GM19452 (cell line): ENCODE measurements around the gene POLR2E.

Experiments used
- ATAC-seq: cut with Tn5 transposase; IDR thresholded peaks from one replicate; pipeline ENCODE4 v1.9.1; 2021; ENCODE audit not compliant: unreplicated experiment

The POLR2E gene

GRCh38 chr19:1051791-1052190 is 43.4 kb downstream of the POLR2E start:
- no peak for ATAC-seq

DNA sequence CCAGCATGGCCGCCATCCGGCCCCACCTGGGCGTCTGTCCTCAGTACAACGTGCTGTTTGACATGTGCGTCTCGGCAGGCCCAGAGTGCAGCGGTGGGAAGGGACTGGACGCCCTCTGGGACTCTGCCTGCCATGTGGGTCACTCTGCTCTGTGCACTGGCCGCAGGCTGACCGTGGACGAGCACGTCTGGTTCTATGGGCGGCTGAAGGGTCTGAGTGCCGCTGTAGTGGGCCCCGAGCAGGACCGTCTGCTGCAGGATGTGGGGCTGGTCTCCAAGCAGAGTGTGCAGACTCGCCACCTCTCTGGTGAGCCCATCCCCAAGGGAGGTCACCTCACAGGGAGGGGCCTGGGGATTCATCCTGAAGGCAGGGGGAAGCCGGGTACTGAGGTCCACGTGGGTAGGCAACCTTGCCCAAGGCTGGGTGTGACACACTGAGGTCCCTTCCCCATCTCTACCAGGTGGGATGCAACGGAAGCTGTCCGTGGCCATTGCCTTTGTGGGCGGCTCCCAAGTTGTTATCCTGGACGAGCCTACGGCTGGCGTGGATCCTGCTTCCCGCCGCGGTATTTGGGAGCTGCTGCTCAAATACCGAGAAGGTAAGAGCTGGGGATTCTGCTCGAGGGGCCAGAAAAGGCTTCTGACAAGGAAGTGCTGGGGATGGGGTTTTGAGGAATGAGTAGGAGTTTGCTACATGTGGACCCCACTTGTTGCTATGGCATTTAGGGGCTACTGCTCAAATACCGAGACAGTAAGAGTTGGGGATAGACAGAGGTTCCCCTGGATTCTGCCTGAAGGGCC is 44.0 kb downstream of the POLR2E start:
- ATAC-seq: no peak

- no peak for ATAC-seq
Observed at GRCh38 chr19:1049800-1050199, 45.4 kb downstream of the POLR2E start.

DNA sequence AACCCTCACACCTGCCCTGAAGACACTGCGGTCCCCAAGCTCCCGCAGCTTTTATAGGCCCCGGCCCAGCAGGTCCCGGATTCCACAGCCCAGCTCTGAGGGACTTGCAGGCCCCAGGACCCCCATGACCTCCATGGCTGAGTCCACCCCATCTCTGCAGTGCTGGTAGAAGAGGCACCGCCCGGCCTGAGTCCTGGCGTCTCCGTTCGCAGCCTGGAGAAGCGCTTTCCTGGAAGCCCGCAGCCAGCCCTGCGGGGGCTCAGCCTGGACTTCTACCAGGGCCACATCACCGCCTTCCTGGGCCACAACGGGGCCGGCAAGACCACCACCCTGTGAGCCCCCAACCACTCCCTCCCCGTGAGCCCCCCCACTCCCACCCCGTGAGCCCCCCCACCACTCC is 46.1 kb downstream of the POLR2E start:
- no peak for ATAC-seq

GRCh38 chr19:1047696-1048147 is 47.5 kb downstream of the POLR2E start:
- no peak for ATAC-seq

DNA sequence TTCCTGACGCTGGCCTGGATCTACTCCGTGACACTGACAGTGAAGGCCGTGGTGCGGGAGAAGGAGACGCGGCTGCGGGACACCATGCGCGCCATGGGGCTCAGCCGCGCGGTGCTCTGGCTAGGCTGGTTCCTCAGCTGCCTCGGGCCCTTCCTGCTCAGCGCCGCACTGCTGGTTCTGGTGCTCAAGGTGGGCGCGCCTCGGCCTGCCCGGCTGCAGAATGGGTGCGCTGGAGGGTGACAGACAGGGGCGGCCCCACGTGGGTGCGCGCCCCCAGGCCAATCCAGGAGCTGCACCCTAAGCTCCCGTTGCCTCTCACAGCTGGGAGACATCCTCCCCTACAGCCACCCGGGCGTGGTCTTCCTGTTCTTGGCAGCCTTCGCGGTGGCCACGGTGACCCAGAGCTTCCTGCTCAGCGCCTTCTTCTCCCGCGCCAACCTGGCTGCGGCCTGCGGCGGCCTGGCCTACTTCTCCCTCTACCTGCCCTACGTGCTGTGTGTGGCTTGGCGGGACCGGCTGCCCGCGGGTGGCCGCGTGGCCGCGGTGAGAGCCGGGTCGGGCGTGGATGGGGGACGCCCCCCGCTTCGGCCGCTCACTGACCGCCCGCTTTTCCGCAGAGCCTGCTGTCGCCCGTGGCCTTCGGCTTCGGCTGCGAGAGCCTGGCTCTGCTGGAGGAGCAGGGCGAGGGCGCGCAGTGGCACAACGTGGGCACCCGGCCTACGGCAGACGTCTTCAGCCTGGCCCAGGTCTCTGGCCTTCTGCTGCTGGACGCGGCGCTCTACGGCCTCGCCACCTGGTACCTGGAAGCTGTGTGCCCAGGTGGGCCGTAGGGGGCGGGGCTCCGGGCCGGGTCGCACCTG is 48.1 kb downstream of the POLR2E start:
- ATAC-seq: no peak

DNA sequence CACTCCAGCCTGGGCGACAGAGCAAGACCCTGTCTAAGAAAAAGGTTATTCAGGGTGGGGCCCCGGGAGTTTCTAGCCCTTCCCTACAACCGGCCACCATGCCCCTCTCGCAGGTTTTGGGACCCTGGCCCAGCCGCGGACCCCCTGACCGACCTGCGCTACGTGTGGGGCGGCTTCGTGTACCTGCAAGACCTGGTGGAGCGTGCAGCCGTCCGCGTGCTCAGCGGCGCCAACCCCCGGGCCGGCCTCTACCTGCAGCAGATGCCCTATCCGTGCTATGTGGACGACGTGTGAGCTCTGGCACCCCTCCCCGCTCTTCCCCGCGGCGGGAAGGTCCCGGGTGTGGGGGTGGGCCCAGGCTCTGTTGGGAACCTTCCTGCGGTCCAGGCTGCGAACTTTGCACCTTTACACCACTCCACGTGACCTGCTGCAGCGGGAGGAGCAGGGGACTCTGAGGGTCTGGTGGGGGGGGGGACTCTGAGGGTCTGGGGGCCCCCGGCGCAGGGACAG is 49.0 kb downstream of the POLR2E start:
- ATAC-seq: no peak

DNA sequence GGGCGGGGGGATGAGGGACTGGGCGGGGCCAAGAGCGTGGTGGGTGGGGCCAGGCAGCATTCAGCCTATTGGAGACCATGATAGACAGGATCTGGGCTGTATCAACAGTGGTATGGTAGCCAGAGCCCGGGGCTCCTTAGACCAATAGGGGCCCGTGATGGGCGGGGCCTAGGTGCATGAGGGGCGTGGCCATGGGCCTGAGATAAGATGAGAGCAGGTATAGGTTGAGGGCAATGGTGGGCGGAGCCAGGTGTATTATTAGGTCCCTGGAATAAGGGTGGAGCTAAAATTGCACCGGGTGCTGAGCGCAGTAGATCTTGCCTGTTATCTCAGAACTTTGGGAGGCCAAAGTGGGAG is 50.0 kb downstream of the POLR2E start:
- no peak for ATAC-seq

- no peak for ATAC-seq
Observed at GRCh38 chr19:1042689-1043511, 52.3 kb downstream of the POLR2E start.

DNA sequence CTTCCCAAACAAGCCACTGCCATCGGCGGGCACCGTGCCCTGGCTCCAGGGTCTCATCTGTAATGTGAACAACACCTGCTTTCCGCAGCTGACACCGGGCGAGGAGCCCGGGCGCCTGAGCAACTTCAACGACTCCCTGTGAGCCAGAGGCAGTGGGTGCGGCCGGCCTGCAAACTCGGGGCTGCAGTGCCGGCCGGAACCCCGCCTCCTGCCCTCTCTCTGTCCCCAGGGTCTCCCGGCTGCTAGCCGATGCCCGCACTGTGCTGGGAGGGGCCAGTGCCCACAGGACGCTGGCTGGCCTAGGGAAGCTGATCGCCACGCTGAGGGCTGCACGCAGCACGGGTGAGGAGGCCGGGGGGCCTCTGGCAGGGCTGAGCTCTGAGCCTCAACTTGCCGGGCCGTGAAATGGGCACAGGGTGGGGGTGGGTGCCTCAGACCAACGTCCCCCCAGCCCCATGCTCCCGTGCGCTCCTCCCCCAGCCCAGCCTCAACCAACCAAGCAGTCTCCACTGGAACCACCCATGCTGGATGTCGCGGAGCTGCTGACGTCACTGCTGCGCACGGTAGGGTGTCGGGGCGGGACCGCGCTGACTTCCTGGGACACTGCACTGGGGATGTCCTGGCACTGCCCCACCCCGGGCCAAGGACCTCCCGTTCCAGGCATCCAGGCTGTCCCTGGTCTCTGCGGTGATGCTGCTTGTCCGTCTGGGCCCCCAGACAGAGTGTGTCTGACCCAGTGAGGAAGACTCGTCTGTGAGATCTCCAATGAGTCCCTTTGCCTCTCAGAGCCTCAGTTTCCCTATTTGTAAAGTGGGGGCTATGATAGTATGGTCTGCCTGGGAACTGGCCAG is 53.1 kb downstream of the POLR2E start:
- ATAC-seq: no peak

- no peak for ATAC-seq
Observed at GRCh38 chr19:1041272-1041834, 53.8 kb downstream of the POLR2E start.

DNA sequence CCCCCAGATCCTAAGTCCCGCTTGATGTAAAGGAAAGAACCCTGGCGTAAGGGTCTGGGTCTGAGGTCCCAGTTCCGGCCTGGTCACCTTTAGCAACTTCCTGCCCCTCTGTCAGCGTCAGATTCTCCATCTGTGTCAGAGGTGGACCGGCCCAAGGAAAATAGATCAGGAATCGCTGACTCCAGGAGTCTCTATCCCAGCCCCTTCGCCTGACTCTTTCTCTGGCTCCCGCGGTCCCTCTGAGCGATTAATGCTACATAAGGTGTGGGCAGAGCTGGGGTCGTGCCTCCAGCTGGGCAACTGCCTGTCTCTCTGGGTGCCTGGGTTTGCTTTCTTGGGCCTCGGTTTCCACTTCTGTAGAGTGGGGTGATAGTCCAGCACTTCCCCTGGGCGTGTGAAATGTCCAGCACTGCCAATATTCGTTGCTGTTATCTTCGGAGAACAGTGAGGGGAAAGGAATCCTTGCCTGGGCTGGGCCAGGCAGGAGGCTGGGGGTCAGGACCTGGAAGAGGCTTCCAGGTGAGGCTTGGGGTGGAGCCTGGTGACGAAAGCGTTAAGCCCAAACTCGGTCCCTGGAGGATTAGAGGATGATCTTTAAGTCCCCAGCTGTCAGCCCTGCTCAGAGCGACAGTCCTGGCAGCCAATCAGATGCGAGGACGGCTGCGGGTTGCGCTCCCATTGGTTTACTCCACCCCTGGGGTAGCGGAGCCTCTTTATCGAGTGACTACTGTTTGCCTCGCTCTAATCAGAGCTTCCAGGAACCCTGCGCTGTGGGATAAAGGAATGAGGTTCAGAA is 54.5 kb downstream of the POLR2E start:
- ATAC-seq: peak; percentile 48

DNA sequence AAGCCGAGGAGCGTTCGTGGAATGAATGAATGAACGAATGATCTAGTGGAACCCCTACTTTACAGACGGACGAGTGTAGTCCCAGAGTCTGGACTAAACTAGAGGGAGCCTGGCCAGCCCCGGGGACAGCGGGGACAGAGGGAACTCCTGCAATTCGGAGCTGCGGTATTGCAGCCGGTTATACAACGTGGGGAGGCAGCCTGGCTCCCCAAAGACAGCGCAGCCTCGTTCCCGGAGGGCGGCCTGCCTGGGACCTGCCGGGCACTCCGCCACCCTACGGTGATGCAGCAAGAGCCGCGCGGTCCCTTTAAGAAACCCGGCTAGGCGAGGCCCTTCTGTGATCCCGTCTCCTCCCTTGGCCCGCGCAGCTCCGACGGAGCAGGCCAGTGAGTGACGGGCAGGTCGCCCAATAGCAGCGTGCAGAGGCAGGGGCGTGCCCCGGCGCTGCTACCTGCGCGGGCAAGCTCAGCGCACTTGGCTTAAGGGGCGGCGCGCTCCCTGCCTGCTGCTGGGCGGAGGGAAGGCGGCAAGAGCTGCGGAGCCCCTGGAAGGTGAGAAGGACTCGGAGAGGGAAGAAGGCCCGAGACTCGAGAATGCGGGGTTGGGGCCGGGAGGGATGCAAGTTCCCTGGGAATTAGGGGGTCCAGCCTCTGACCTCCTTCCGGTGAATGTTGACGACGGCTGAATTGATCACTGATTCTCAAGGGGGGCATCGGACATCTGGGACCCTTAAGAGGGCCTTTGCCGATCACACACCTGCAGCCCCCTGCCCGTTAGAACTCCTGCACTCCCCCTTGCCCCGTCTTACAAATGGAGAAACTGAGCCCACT is 55.3 kb downstream of the POLR2E start, which contains the start of gene ABCA7:
TSS of gene ABCA7 (plus strand) at position 462 of the 830 bp plus-strand sequence. CDS start 1,255 bp downstream, outside the sequence.
- peak; percentile 65 for ATAC-seq

GRCh38 chr19:1038978-1039645 is 56.1 kb downstream of the POLR2E start:
- ATAC-seq: no peak

DNA sequence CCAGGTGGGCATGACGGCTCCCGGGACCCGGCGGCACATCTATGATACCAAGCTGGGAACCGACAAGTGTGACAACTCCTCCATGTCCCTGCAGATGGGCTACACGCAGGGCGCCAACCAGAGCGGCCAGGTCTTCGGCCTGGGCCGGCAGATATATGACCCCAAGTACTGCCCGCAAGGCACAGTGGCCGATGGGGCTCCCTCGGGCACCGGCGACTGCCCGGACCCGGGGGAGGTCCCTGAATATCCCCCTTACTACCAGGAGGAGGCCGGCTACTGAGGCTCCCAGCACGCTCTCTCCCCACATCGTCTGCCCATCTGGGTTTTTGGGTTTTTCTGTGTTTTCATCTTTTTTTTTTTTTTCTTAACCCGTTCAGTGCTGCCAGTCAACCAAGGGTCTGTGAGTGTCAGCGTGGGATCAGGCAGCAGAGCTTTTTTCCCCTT is 57.5 kb downstream of the POLR2E start:
- no peak for ATAC-seq
